DMS 273 (cell line): ENCODE data around the gene TLL1.

Source experiments
- DNase-seq: peaks from one replicate; lab custom pipeline; 2025; ENCODE audit not compliant: unreplicated experiment; lab: John Stamatoyannopoulos, UW

The TLL1 gene

DNA sequence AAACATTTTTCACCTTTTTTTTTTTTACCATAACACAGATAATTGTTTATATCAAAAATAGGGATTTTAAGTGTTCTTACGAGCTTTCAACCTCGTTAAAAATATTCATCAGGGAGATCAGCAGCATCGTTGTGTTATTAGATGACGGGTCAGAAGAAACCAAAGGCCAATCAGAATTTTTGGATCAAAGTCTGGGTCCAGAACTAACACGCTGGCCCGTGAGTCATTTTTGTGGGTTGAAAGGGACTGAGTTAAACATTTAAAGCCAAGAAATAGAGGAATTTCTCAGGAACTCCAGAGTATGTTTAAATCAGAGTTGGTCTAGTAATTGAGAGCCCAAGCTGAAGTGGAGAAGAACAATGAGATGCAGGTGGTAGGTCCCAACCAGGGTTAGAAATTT is 170.8 kb downstream of the TLL1 start:
- no peak for DNase-seq

- no peak for DNase-seq
Observed at GRCh38 chr4:166044871-166045270, 171.8 kb downstream of the TLL1 start.

- DNase-seq: no peak
Observed at GRCh38 chr4:166045457-166045856, 172.4 kb downstream of the TLL1 start.

DNA sequence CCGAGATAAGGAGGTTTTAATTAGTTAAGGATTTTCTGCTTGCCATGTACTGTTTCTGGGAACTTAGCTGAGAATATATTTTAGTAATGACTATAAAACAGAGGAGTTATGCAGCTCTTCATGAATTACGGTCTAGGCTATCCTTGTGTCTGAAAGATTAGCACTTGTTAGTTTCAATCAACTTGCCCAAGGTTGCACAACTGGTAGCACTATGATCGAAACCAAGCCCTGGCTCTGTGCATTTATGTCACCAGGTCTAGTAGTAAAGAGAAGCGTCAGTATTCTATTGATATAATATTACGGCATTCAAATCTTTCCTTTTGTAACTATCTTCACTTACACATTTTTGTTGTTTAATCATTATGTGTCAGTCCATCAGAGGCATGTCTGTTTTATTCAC is 176.0 kb downstream of the TLL1 start:
- DNase-seq: no peak

DNA sequence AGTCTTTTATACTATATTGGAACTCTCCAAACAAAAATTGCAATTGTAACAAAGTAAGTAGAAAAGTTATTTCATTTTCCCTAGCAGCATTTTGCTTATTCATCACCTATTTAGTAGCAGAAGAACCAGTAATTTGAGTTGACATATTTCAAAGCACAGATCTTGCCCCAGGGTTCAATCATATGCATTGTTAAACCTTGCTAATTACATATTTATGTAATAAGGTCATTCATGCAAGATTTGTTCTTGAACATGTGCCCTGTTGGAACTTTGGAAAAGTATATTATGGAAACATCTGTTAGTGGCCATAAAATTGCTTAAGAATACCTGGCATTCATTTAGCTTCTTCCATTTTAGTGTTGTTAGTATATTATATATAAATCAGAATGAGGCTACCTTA is 191.7 kb downstream of the TLL1 start:
- no peak for DNase-seq

DNA sequence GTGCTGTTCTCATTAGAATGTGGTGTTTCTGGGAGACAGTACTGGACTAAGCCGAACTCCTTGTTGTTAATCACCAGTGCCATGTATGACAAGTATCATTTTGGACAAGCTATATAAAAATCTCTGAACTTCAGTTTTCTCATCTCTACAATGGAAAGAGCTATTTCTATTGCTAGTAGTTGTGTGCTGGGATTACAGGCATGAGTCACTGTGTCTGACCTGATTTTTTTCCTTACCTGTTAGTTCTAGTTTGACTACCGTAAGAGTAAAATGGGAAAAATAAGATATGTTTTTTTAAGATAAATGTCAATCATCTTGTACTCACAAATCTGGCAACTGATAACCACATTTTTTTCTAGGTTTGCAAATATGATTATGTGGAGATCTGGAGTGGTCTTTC is 192.3 kb downstream of the TLL1 start:
- DNase-seq: no peak

DNA sequence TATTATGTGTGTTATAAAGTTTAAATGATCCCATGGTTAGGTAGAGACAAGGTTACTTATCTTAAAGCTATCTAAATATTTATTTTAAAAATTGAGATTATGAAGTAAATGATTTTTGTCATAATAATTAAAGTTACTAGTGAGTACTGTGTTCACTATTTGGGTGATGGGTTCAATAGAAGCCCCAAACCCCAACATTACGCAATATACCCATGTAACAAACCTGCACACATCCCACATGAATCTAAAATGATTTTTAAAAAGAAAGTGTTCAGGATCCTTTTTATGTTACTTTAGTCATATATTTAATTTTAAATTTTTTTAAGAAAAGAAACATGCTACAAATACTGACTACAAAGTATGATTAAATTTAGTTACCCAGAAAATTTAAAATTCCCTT is 193.9 kb downstream of the TLL1 start:
- DNase-seq: no peak

DNA sequence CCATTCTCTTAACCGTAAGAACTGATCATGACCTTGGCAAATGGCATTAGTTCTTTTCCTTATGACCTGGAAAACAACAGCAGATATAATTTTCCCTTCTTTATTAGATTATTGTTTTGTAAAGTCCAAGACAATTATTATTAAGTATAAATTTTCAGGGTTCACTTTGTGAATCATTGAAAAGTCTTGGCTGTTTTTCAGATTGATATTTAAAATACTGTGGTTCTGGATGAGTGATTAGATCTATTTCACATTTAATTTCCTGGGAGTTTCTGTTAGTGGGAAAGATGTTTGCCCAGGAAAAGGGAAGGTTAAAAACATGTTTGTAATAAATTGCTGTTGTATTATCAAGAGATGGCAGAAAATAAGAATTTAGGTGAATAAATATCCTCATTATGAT is 194.9 kb downstream of the TLL1 start:
- DNase-seq: no peak

GRCh38 chr4:166073783-166074182 is 200.7 kb downstream of the TLL1 start:
- no peak for DNase-seq

GRCh38 chr4:166075599-166075998 is 202.6 kb downstream of the TLL1 start:
- DNase-seq: no peak

- no peak for DNase-seq
Observed at GRCh38 chr4:166077782-166078181, 204.7 kb downstream of the TLL1 start.

DNA sequence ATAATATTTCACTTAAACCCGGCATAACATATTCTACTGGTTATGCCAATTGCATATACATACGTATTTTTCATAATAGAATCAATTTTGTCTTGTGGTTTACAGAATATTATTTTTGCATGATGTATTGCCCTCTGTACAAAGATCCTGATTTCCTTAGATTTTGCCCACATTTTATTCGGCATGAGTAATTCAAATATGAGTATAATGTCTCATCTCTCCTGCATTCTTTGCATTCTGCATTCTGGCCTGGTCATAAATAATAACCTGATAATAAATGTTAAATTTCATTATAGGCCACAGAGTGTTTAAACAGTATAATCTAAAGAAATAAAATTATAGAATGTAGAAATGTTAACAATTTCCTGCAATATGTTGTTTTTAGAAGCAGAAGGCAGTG is 205.3 kb downstream of the TLL1 start:
- DNase-seq: no peak

DNA sequence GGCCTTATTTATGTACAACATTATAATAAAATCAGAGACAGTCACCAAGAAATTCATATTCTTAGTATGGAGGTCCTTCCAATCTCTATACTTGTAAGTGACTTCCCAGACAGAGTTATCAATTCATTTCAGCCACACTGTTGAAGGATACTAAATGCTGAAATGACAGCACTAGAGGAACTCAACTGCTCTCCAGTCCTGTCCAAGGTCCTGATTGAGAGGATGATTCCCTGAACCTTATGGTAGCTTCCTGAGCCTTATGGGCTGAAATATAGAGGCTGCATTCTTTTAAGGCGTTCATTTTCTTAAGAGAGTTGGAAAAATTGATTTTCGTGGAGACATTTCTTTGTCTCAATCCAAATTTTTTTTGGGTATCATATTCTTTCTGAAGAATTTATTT is 205.9 kb downstream of the TLL1 start:
- no peak for DNase-seq

DNA sequence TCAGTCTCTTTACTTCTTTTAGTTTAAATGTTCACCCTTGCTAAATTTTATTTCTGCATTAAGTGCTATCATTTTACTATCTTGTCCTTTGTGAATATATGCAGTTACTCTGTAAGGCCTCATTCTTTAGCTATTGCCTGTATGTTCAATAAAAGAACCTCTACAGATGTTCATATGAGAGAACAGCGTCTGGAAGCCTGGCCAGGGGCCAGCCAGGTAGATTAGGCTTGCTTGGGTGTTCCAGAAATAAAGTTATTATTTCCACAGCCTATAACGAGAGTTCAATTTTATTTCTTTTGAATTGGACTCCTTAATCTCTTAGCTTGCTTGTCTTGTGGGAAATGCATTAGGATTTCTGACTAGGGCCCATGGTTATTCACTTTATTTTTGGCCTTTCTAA is 214.5 kb downstream of the TLL1 start:
- no peak for DNase-seq

- DNase-seq: no peak
Observed at GRCh38 chr4:166088576-166088975, 215.5 kb downstream of the TLL1 start.

DNA sequence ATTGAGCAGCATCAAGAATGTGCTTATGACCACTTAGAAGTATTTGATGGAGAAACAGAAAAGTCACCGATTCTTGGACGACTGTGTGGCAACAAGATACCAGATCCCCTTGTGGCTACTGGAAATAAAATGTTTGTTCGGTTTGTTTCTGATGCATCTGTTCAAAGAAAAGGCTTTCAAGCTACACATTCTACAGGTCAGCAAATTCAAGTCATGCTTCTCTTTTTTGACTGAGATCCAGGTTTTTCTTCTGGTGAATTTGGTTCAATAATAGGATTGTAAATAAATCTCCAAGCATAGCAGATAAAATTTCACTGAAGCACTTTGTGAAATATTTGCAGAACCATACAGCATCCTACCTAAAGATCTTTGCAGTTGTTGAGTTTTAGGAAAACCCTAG is 218.1 kb downstream of the TLL1 start:
- DNase-seq: no peak

- DNase-seq: peak; percentile 53
Observed at GRCh38 chr4:166091912-166092510, 219.0 kb downstream of the TLL1 start.

DNA sequence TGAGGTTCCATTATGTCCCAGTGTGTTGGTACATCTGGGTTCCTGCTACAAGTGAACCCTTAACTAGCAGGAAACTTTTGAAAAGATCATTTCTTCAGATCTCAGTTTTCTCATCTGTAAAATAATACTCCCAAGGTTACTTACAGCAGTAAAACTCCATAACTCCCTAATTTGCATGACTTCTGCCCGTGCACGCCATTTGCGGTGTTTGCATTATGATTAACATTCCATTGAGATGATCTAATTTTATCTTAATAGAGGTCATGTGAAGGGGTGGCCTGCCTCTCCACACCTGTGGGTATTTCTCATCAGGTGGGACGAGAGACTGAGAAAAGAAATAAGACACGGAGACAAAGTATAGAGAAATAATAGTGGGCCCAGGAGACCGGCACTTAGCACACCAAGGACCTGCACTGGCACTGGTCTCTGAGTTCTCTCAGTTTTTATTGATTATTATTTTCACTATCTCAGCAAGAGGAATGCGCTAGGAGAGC is 219.8 kb downstream of the TLL1 start:
- DNase-seq: no peak

DNA sequence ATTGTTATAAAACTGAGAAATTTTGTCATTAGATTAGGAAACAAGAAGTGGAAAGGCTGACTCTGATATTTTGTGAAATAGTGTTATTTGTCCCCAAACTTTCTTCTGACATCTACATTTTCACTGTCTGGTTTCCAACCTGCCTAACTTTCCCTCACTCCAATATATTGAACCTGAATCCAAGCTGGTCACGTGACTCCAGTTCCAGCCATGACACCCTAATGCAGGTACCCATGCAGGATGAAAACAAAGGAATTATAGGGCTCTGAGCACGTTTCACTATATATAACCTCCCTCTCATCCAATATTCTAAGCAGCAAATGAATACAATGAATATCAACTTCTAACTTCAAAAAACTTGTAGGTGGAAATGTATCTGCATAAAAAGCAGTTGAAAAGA is 231.6 kb downstream of the TLL1 start:
- DNase-seq: no peak

DNA sequence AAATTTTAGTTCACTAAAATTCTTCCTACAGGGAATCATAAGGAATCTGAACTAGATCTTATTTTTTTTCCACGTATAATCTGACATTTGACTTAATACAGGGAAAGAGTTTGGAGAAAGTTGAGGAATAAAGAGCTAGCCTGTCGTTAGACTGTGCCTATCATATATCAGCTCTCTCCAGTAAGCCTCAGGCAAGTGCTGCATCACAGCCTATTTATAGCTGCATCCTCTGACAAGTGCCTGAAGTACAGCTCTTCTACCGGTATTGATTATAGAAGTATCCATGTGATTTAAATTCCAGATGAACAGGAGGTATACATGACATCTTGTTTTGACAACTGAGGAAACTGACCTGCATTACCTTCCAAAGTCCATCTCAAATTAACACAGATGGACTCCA is 248.9 kb downstream of the TLL1 start:
- no peak for DNase-seq

DNA sequence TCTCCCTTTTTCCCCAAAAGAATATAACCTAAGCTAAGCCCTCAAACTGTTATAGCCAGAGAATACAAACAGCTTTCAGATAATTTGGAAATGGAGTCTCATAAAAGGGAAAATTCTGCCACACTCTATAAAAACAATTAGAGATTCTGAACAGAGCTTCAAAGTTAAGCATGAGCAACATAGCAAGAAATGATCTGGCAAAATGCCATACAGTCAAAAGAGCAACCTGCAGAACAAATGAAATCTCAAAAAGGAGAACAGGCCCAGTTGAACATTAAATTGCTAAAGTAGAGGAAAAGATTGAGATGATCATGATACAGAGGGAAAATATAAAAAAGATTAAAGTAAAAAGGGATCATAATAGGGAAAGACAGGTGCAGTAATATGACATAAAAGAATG is 250.5 kb downstream of the TLL1 start:
- DNase-seq: no peak

DNA sequence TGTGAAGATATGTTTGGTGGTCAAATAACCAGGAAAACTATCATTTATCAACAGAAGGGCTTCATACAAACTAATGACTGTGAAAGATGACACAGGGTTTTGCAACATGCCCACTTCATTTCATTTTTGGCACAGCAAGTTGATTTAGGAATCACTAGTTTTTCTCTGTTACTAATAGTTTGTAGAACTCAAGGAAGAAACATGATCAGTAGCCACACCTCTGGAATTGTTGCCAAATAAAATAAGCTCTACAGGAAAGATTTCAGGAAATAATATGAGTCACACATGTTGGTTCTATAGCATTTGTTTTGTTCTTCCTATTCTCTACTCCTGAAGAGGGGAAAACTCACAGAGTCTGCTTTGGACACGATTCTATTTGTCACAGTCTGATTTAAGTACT is 255.4 kb downstream of the TLL1 start:
- no peak for DNase-seq

DNA sequence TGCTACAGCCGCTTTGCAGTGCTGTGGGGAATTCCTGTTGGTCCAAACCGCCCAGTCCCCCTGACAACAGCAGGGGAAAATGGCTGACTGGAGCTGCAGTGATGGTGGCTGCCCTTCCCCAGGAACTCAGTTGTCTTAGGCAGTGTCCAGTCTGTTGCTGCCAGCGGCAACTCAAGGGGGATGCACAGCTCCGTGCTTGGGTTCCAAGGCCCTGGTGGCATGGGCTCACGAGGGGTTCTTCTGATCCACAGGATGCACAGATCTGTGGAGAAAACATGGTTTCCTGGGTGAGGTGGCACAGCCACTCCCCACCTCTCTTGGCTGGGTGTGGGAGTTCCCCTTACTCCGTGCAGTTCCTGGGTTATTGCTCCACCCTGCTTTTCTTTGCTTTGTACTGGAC is 261.2 kb downstream of the TLL1 start:
- DNase-seq: no peak

- DNase-seq: no peak
Observed at GRCh38 chr4:166140951-166141350, 267.9 kb downstream of the TLL1 start.
